Measurements from ENCODE around the gene KIAA1328.
"Not testable (repeated sequence)": the region's sequence is repeated elsewhere in the genome, so short reads cannot be mapped to it uniquely, and the experiment has no call there.

KIAA1328 gene

GRCh38 chr18:36871801-36872200 is 42.9 kb downstream of the KIAA1328 start:
- H3K4me3 ChIP-seq (ENCODE audit: low read length), result no peak overlapping the region
- no peak for DNase-seq (ENCODE audit: low read depth)
- TF ChIP-seq, protein P1, sequence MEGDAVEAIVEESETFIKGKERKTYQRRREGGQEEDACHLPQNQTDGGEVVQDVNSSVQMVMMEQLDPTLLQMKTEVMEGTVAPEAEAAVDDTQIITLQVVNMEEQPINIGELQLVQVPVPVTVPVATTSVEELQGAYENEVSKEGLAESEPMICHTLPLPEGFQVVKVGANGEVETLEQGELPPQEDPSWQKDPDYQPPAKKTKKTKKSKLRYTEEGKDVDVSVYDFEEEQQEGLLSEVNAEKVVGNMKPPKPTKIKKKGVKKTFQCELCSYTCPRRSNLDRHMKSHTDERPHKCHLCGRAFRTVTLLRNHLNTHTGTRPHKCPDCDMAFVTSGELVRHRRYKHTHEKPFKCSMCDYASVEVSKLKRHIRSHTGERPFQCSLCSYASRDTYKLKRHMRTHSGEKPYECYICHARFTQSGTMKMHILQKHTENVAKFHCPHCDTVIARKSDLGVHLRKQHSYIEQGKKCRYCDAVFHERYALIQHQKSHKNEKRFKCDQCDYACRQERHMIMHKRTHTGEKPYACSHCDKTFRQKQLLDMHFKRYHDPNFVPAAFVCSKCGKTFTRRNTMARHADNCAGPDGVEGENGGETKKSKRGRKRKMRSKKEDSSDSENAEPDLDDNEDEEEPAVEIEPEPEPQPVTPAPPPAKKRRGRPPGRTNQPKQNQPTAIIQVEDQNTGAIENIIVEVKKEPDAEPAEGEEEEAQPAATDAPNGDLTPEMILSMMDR (IDR thresholded peaks at IDR 0.05; ENCODE audit: insufficient read depth, low read depth, low read length, missing control alignments), result no peak

DNA sequence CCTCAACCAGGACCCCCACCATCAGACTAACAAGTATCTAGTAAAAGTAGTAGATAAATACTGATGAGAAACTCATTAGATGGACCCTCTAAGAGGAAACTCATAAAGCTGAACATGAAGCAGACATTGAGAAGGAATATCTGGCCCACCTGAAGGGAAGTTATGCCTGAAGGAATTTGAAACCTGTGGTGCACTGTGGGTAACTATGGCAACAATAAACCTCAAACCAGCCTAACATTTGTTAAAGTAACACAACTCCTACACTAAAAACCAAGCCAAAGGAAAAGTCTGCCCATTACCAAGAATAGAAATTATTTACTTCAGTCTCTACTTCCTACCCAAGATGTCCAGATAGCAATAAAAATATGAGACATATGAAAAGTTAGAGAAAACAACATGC is 43.4 kb downstream of the KIAA1328 start:
- no peak for DNase-seq (ENCODE audit: low read depth)
- TF ChIP-seq, protein P1 (IDR thresholded peaks at IDR 0.05; ENCODE audit: insufficient read depth, low read depth, low read length, missing control alignments), result no peak
- H3K4me3 ChIP-seq (ENCODE audit: low read length), result no peak overlapping the region

- not testable (repeated sequence) for DNase-seq (ENCODE audit: low read depth); H3K4me3 ChIP-seq (ENCODE audit: low read length)
Observed at GRCh38 chr18:36873826-36874225, 44.9 kb downstream of the KIAA1328 start.

DNA sequence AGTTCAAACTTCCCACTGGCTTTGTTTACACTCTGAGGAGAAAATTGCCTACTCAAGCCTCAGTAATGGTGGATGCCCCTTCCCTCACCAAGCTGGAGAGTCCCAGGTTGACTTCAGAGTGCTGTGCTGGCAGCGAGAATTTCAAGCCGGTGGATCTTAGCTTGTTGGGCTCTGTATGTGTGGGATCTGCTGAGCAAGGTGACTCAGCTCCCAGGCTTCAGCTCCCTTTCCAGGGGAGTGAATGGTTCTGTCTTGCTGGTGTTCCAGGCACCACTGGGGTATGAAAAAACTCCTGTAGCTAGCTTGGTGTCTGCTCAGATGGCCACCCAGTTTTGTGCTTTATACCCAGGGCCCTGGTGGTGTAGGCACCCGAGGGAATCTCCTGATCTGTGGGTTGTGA is 50.9 kb downstream of the KIAA1328 start:
- not testable (repeated sequence) for H3K4me3 ChIP-seq (ENCODE audit: low read length); DNase-seq (ENCODE audit: low read depth)

GRCh38 chr18:36885981-36886380 is 57.1 kb downstream of the KIAA1328 start:
- TF ChIP-seq, protein P1 (IDR thresholded peaks at IDR 0.05; ENCODE audit: insufficient read depth, low read depth, low read length, missing control alignments), result no peak
- H3K4me3 ChIP-seq (ENCODE audit: low read length), result no peak overlapping the region
- no peak for DNase-seq (ENCODE audit: low read depth)

DNA sequence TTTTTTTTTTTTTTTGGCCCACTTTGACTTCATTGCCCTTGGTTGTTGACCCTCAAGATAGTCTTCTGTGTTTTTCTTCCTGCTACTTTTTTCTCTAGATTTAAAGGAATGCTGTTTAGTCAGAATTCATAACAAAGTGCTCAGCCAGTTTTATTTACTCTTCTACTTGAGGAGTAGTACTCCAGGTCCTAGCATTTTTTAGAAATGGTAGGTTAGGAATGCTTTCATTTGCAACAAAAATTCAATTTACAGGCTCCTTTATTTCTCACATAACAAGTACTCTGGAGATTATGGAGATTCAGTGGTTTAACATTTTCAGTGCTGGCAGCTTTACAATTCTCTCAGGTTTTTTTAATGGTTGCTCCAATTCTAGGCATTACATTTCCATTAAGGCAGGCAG is 58.2 kb downstream of the KIAA1328 start:
- H3K4me3 ChIP-seq (ENCODE audit: low read length), result no peak overlapping the region
- TF ChIP-seq, protein P1 (IDR thresholded peaks at IDR 0.05; ENCODE audit: insufficient read depth, low read depth, low read length, missing control alignments), result no peak
- DNase-seq (ENCODE audit: low read depth), result no peak

- TF ChIP-seq, protein P1 (IDR thresholded peaks at IDR 0.05; ENCODE audit: insufficient read depth, low read depth, low read length, missing control alignments), result no peak
- no peak for DNase-seq (ENCODE audit: low read depth)
- no peak overlapping the region for H3K4me3 ChIP-seq (ENCODE audit: low read length)
Observed at GRCh38 chr18:36887864-36888263, 58.9 kb downstream of the KIAA1328 start.

DNA sequence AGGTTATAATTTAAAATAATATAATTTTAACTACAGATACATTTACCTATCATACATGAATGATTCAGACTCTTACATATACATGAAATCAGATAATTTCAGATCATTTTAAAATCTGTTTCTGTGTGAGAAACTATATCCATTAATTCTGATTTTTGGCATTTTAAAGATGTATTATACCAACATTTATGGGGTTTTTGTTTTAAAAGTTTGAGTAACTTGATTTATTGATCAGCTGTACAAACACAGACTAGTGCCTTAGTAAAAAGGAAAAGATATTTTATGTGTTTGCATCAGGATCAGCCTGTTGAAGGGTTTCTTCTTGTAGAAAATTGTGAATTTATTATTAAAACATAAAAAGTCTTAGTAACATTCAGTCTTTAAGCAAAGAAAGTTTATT is 59.9 kb downstream of the KIAA1328 start:
- no peak for DNase-seq (ENCODE audit: low read depth)
- TF ChIP-seq, protein P1 (IDR thresholded peaks at IDR 0.05; ENCODE audit: insufficient read depth, low read depth, low read length, missing control alignments), result no peak
- H3K4me3 ChIP-seq (ENCODE audit: low read length), result no peak overlapping the region
